GM21825 (cell line): ENCODE data around the gene OR52I2.

Experiments used
- ATAC-seq: cut with Tn5 transposase; IDR thresholded peaks from one replicate; pipeline ENCODE4 v1.9.1; 2021; ENCODE audit warnings: mild to moderate bottlenecking, moderate library complexity; ENCODE audit not compliant: unreplicated experiment

The OR52I2 gene

GRCh38 chr11:4607781-4608666 lies 26.5 kb downstream of the OR52I2 start, which contains the start of gene TRIM68:
Gene TRIM68, minus strand, starts transcription at chr11:4608231. Its CDS starts 2,727 bp downstream, at chr11:4605504.
- peak; percentile 100 for ATAC-seq

DNA sequence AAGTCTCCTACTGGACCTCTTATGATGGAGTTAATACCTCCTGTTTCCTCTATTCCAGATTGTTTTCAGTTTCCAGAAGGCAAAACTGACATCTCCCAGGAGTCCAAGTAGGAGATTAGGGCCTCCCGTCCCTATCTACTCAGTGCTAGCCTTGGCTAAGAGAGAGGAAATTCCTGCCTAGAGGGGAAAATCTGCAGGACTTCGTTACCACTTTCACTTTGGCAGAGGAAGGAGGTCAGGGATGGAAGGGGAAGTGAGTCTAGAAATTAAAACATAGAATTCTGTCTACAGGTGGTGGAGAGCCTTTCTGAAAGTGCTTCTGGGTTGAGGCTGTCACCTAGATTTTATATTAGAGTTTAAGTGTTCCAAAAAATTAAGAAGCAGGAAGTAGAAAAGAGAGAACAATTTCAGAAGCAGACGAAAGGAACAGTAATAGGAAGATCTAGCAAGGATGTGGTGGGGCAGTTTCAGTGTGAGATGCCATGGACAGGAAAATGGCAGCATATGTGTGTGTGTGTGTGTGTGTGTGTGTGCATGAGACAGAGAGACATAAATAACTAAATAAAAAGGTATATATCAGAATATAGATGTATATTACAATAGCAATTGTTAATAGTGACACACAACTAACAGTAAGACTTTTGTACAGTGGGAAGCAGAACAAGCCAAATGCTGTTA lies 28.9 kb downstream of the OR52I2 start:
- no peak for ATAC-seq

DNA sequence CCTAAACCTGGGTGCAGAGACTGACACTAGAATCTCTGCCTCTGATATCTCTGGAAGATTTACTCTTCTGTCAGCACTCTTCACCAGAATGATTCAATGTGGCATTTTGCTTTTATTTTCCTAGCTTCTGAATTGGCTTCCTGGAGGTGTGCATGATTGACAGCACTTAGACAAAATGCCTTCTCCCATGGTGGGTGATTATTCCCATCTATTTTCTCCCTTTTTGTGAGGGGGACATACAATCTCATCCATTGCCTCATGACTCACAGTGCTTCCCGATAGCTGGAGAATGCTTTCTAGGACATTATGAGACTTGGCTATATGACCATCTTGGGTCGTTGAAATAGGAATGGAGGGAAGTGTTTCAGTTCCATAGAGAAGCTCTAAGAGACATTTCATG lies 30.4 kb downstream of the OR52I2 start:
- no peak for ATAC-seq

- no peak for ATAC-seq
Measured at GRCh38 chr11:4615856-4616444, 34.4 kb downstream of the OR52I2 start.

DNA sequence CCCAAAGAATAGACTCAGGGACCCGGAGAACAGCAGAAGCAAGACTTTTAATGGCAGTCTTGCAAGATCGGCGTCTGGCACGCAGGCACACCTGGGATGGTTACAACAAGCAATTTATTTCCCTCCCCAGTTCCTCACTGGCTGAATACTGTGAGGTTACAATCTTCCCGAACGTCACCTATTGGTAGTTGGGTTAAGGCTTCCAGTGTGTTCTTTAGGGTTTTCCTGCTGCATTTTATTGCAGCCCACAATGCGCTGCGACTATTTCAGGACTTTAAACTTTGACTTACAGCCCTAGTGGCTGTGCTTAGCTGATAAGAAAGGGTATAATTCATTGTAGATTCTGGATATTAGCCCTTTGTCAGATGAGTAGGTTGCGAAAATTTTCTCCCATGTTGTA lies 38.0 kb downstream of the OR52I2 start:
- no peak for ATAC-seq

GRCh38 chr11:4626207-4627099 lies 44.9 kb downstream of the OR52I2 start:
- ATAC-seq, result no peak

GRCh38 chr11:4636136-4636535 lies 54.6 kb downstream of the OR52I2 start:
- ATAC-seq, result no peak

DNA sequence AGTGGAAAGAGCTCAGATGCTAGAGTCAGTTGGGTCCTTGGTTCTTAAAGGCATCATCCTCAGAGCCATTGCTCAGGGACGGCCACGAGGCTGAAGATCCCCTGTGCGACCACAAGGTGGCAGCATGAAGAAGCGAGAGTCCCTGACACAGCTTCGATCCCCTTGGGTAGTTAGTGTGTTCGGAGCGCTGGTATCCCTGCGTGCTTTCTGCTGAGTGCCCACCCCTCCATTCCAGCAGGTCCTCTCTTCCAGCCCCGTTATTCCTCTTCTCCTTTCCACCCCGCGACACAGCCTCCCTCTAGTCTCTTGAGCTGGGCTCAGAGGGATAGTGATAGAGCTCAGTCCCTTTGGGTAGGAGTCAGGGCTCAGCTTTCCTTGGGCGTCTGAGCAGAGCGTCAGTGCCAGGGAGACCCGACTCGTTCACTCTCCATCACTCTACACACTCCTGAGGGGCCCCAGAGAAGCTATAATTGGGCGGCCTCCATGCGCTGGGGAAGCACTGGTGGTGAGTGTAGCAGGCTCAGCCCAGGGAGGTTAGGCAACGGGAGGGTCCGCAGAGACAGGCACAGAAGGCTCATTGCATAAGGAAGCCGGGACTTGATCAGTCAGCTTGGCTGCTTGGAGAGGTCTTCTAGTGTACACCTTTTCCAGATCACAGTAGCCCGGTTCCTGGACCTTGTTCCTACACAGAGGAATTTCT lies 55.6 kb downstream of the OR52I2 start, which contains the start of gene OR51D1:
Gene OR51D1 (plus strand): TSS at position 516 of the 700 bp plus-strand sequence. CDS start 2,314 bp downstream, outside the sequence.
- ATAC-seq, result peak; percentile 97

DNA sequence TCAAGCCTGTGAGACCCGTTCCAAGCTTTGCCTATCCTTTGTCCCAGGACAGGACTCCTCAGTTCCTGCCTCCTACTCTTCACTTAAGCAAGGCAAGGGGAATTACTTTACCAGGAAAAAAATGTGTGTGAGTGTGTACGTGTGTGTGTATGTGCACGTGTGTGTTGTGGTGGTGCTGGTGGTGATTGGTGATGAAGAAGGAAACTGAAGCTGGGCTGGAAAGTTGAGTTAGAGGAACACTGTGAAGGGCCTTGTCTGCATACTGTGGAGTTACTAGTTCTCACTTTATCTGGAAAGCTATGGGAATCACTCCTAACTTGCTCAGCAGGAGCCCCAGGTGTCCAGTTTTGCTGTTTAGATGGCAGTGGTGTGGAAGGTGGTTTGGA lies 56.1 kb downstream of the OR52I2 start:
- no peak for ATAC-seq

- ATAC-seq, result no peak
Measured at GRCh38 chr11:4639931-4640330, 58.4 kb downstream of the OR52I2 start.

- ATAC-seq, result no peak
Measured at GRCh38 chr11:4641501-4641900, 60.0 kb downstream of the OR52I2 start.

- no peak for ATAC-seq
Measured at GRCh38 chr11:4642043-4642442, 60.5 kb downstream of the OR52I2 start.
